Activated naive CD8-positive, alpha-beta T cell treated with anti-CD3 and anti-CD28 coated beads, Interleukin-2, amount 10 ng/mL, durations not matched to agents 7 days and 5 days (primary cell): ENCODE data around the gene ZNF565. TPM values are rescaled to one million over a fixed set of nuclear protein-coding genes. Genes with fewer than 3 reads are reported as not detected.
"Not testable (repeated sequence)": the region's sequence is repeated elsewhere in the genome, so short reads cannot be mapped to it uniquely, and the experiment has no call there.

Experiments
- ATAC-seq: fragments of 150-1000 bp; cut with Tn5 transposase; one replicate; pipeline ENCODE4 v1.10.0; 2021; ENCODE audit warnings: low read depth, moderate library complexity
- POLR2A ChIA-PET: fragments of 350-600 bp; sonication (Branson Sonifier 250); formaldehyde crosslinking; loops from one replicate; lab custom pipeline; 2021; ENCODE audit warnings: antibody characterized with exemption; lab: Charles Lee
- DNase-seq: peaks from one replicate; pipeline ENCODE4 v3.0.0; 2021
- H3K27ac Mint-ChIP-seq: one replicate; pipeline ENCODE4 v1.8.0; 2022; ENCODE audit warnings: mild to moderate bottlenecking, mixed read lengths
- H3K27me3 Mint-ChIP-seq: one replicate; pipeline ENCODE4 v1.8.0; 2022; ENCODE audit warnings: mild to moderate bottlenecking, moderate library complexity, mixed read lengths
- H3K36me3 Mint-ChIP-seq: one replicate; pipeline ENCODE4 v1.8.0; 2021; ENCODE audit warnings: mild to moderate bottlenecking, mixed read lengths
- H3K4me1 Mint-ChIP-seq: one replicate; pipeline ENCODE4 v1.8.0; 2021; ENCODE audit warnings: mixed read lengths
- H3K4me3 Mint-ChIP-seq: one replicate; pipeline ENCODE4 v1.8.0; 2022; ENCODE audit warnings: mild to moderate bottlenecking, moderate library complexity, mixed read lengths
- H3K9me3 Mint-ChIP-seq: one replicate; pipeline ENCODE4 v1.8.0; 2021; ENCODE audit warnings: mixed read lengths
- total RNA-seq, 2 experiments: library from RNA; stranded (reverse); gene quantifications; one replicate each; pipeline ENCODE4 v1.2.3, GENCODE V29; 2021

The ZNF565 gene
- total RNA-seq, 2 experiments from 2014 or later, result 4.2 to 5.2 TPM

GRCh38 chr19:36198119-36198518 is 16.3 kb downstream of the ZNF565 start:
- POLR2A ChIA-PET, result no interaction called here
- Mint-ChIP-seq H3K27ac (no peak overlapping the region), H3K36me3 (peaks cover 3% of the 10 kb centered on the region), H3K4me1 (no peaks in the 10 kb centered on the region), H3K27me3 (no peaks in the 10 kb centered on the region), H3K9me3 (no peaks in the 10 kb centered on the region), H3K4me3 (no peak overlapping the region)
- ATAC-seq (no peak), DNase-seq (no peak)

- no peaks in the 10 kb centered on the region for H3K9me3 Mint-ChIP-seq
- H3K27me3 Mint-ChIP-seq, result no peaks in the 10 kb centered on the region
- ATAC-seq, result no peak
- POLR2A ChIA-PET, result no interaction called here
- H3K27ac Mint-ChIP-seq, result no peak overlapping the region
- H3K4me3 Mint-ChIP-seq, result no peak overlapping the region
- peaks cover 3% of the 10 kb centered on the region for H3K36me3 Mint-ChIP-seq
- H3K4me1 Mint-ChIP-seq, result no peaks in the 10 kb centered on the region
- no peak for DNase-seq
Observed at GRCh38 chr19:36196249-36196648, 18.2 kb downstream of the ZNF565 start.

- not testable (repeated sequence) for DNase-seq, H3K36me3 Mint-ChIP-seq, H3K4me1 Mint-ChIP-seq, H3K27me3 Mint-ChIP-seq, H3K9me3 Mint-ChIP-seq, ATAC-seq, H3K27ac Mint-ChIP-seq, H3K4me3 Mint-ChIP-seq
- POLR2A ChIA-PET, result interaction anchor here (0.5 to 0.6 kb wide), 2 partner anchors 21 to 150 kb away, joined by 5 to 7 read pairs; no protein-coding TSS in a partner anchor
Observed at GRCh38 chr19:36186722-36187121, 27.7 kb downstream of the ZNF565 start.

- no peak overlapping the region for H3K4me3 Mint-ChIP-seq
Observed at GRCh38 chr19:36183245-36183628, 31.2 kb downstream of the ZNF565 start.

GRCh38 chr19:36182612-36183244 is 31.7 kb downstream of the ZNF565 start:
- no peak overlapping the region for H3K27ac Mint-ChIP-seq
- ATAC-seq (no peak), DNase-seq (no peak)
- H3K36me3 Mint-ChIP-seq, result no peaks in the 10 kb centered on the region
- no peaks in the 10 kb centered on the region for H3K4me1 Mint-ChIP-seq
- H3K27me3 Mint-ChIP-seq, result no peaks in the 10 kb centered on the region
- POLR2A ChIA-PET, result no interaction called here
- no peaks in the 10 kb centered on the region for H3K9me3 Mint-ChIP-seq
- no peak overlapping the region for H3K4me3 Mint-ChIP-seq

More at GRCh38 chr19:36183245-36183628, 31.2 kb downstream of the ZNF565 start:
- Mint-ChIP-seq H3K4me1 (no peaks in the 10 kb centered on the region), H3K27ac (no peak overlapping the region), H3K9me3 (no peaks in the 10 kb centered on the region), H3K27me3 (no peaks in the 10 kb centered on the region), H3K36me3 (no peaks in the 10 kb centered on the region)
- ATAC-seq (no peak), DNase-seq (no peak)
- POLR2A ChIA-PET, result no interaction called here

- H3K27me3 Mint-ChIP-seq, H3K4me1 Mint-ChIP-seq, H3K9me3 Mint-ChIP-seq, POLR2A ChIA-PET, DNase-seq, ATAC-seq, H3K27ac Mint-ChIP-seq, H3K36me3 Mint-ChIP-seq, H3K4me3 Mint-ChIP-seq: not testable (repeated sequence)
Observed at GRCh38 chr19:36179077-36179476, 35.4 kb downstream of the ZNF565 start.

GRCh38 chr19:36173846-36174245 is 40.6 kb downstream of the ZNF565 start:
- H3K4me3 Mint-ChIP-seq, H3K27ac Mint-ChIP-seq, DNase-seq, ATAC-seq, H3K4me1 Mint-ChIP-seq, H3K27me3 Mint-ChIP-seq, H3K36me3 Mint-ChIP-seq, H3K9me3 Mint-ChIP-seq: not testable (repeated sequence)
- POLR2A ChIA-PET, result interaction anchor here (0.5 kb wide), 1 partner anchor 400 kb away, joined by 4 read pairs; no protein-coding TSS in a partner anchor

GRCh38 chr19:36172852-36173251 is 41.6 kb downstream of the ZNF565 start:
- no peak overlapping the region for H3K27ac Mint-ChIP-seq
- DNase-seq, result no peak
- no peaks in the 10 kb centered on the region for H3K36me3 Mint-ChIP-seq
- POLR2A ChIA-PET, result no interaction called here
- no peak for ATAC-seq
- no peaks in the 10 kb centered on the region for H3K9me3 Mint-ChIP-seq
- peaks cover 5% of the 10 kb centered on the region for H3K4me1 Mint-ChIP-seq
- no peak overlapping the region for H3K4me3 Mint-ChIP-seq
- peaks cover 2% of the 10 kb centered on the region for H3K27me3 Mint-ChIP-seq

- POLR2A ChIA-PET, result interaction anchor here (0.5 kb wide), 1 partner anchor 39 kb away, joined by 4 read pairs; no protein-coding TSS in a partner anchor
- H3K27ac Mint-ChIP-seq, result no peak overlapping the region
- ATAC-seq (no peak), DNase-seq (no peak)
- no peaks in the 10 kb centered on the region for H3K9me3 Mint-ChIP-seq
- no peaks in the 10 kb centered on the region for H3K36me3 Mint-ChIP-seq
- no peak overlapping the region for H3K4me3 Mint-ChIP-seq
- H3K27me3 Mint-ChIP-seq, result peaks cover 2% of the 10 kb centered on the region
- peaks cover 3% of the 10 kb centered on the region for H3K4me1 Mint-ChIP-seq
Observed at GRCh38 chr19:36169084-36169760, 45.2 kb downstream of the ZNF565 start.

- H3K27ac Mint-ChIP-seq, result no peak overlapping the region
- H3K36me3 Mint-ChIP-seq, result peaks cover 2% of the 10 kb centered on the region
- DNase-seq (no peak), ATAC-seq (no peak)
- H3K27me3 Mint-ChIP-seq, result no peaks in the 10 kb centered on the region
- POLR2A ChIA-PET, result no interaction called here
- H3K9me3 Mint-ChIP-seq, result no peaks in the 10 kb centered on the region
- H3K4me1 Mint-ChIP-seq, result no peaks in the 10 kb centered on the region
- H3K4me3 Mint-ChIP-seq, result no peak overlapping the region
Observed at GRCh38 chr19:36163813-36164212, 50.7 kb downstream of the ZNF565 start.

GRCh38 chr19:36160821-36161596 is 53.5 kb downstream of the ZNF565 start:
- Mint-ChIP-seq H3K36me3 (peaks cover 2% of the 10 kb centered on the region), H3K4me1 (no peaks in the 10 kb centered on the region), H3K27me3 (no peaks in the 10 kb centered on the region), H3K9me3 (no peaks in the 10 kb centered on the region), H3K4me3 (no peak overlapping the region), H3K27ac (no peak overlapping the region)
- DNase-seq (no peak), ATAC-seq (no peak)
- POLR2A ChIA-PET, result no interaction called here

- H3K27me3 Mint-ChIP-seq, result no peaks in the 10 kb centered on the region
- H3K4me3 Mint-ChIP-seq, result no peak overlapping the region
- no peaks in the 10 kb centered on the region for H3K9me3 Mint-ChIP-seq
- H3K4me1 Mint-ChIP-seq, result no peaks in the 10 kb centered on the region
- H3K27ac Mint-ChIP-seq, result no peak overlapping the region
- peaks cover 13% of the 10 kb centered on the region for H3K36me3 Mint-ChIP-seq
- ATAC-seq (no peak), DNase-seq (no peak)
- POLR2A ChIA-PET, result interaction anchor here (1.5 kb wide), 1 partner anchor 13 kb away, joined by 6 read pairs; the partner anchor contains the start of gene CAPNS1
Observed at GRCh38 chr19:36153126-36153525, 61.3 kb downstream of the ZNF565 start.

- peaks cover 16% of the 10 kb centered on the region for H3K36me3 Mint-ChIP-seq
- no peaks in the 10 kb centered on the region for H3K27me3 Mint-ChIP-seq
- no peak within 1 kb of the TSS for H3K4me3 Mint-ChIP-seq
- no peaks in the 10 kb centered on the region for H3K9me3 Mint-ChIP-seq
- H3K27ac Mint-ChIP-seq, result no peak within 1 kb of the TSS
- no peaks in the 10 kb centered on the region for H3K4me1 Mint-ChIP-seq
- no peak for ATAC-seq
- POLR2A ChIA-PET, result interaction anchor here (1.5 kb wide), 1 partner anchor 12 kb away, joined by 6 read pairs; the partner anchor contains the start of gene CAPNS1
- no peak for DNase-seq
Observed at GRCh38 chr19:36152352-36153091, 61.9 kb downstream of the ZNF565 start, which contains the start of gene COX7A1. COX7A1 (minus strand) TSS chr19:36152447; CDS start chr19:36152407, 40 bp downstream.
